Central memory CD8-positive, alpha-beta T cell (primary cell): ENCODE results near the gene CYTIP.

Source experiments
- ATAC-seq: fragments of 150-1000 bp; cut with Tn5 transposase; replicated peaks from 2 replicates; pipeline ENCODE4 v1.10.0; 2022; ENCODE audit warnings: mild to moderate bottlenecking, moderate FRiP score, moderate number of reproducible peaks; ENCODE audit not compliant: poor library complexity, severe bottlenecking; ENCODE audit errors: extremely low read depth
- DNase-seq, 2 donors: peaks; one replicate each; pipeline ENCODE4 v3.0.0; 2021; ENCODE audit warnings: low spot score in 2 of 2
- H3K27ac Mint-ChIP-seq: one replicate; pipeline ENCODE4 v1.8.0; 2022; ENCODE audit warnings: low read depth, mild to moderate bottlenecking, moderate library complexity, mixed read lengths
- H3K27me3 Mint-ChIP-seq: one replicate; pipeline ENCODE4 v1.8.0; 2022; ENCODE audit warnings: mixed read lengths
- H3K36me3 Mint-ChIP-seq: one replicate; pipeline ENCODE4 v1.8.0; 2022; ENCODE audit warnings: mild to moderate bottlenecking, moderate library complexity, mixed read lengths; ENCODE audit not compliant: insufficient read depth
- H3K4me1 Mint-ChIP-seq: one replicate; pipeline ENCODE4 v1.8.0; 2022; ENCODE audit warnings: mixed read lengths
- H3K4me3 Mint-ChIP-seq: one replicate; pipeline ENCODE4 v1.8.0; 2022; ENCODE audit warnings: mild to moderate bottlenecking, moderate library complexity, mixed read lengths
- H3K9me3 Mint-ChIP-seq: one replicate; pipeline ENCODE4 v1.8.0; 2022; ENCODE audit warnings: mixed read lengths

Gene CYTIP

GRCh38 chr2:157447031-157447430 is 3.1 kb upstream of the CYTIP start:
- DNase-seq = no peak
- ATAC-seq = no peak

DNA sequence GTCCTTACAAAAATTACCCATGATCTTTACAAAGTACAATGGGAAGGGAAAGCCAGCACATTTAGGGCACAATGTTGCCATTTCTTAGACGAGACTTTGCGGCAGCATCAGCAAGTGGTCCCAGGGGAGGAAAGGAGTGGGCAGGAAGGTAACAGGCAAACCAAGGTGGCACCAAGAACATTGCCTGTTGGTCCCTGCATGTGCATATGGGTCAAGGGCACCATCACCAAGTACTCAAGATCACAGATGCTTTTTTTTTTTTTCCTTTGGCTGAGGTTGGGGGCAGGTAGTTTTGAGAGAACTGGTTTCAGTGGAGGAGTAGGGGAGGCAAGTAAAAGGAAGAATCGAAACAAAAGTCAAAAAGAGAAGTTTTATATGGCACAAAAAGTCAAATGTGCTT is 752 bp upstream of the CYTIP start:
- H3K27ac Mint-ChIP-seq = peak overlapping the region; percentile 94
- ATAC-seq = no peak
- peak overlapping the region; percentile 84 for H3K4me3 Mint-ChIP-seq
- H3K36me3 Mint-ChIP-seq = peaks cover 47% of the 10 kb centered on the region
- no peak for DNase-seq
- no peaks in the 10 kb centered on the region for H3K27me3 Mint-ChIP-seq
- H3K9me3 Mint-ChIP-seq = no peaks in the 10 kb centered on the region
- peaks cover 56% of the 10 kb centered on the region for H3K4me1 Mint-ChIP-seq

More at GRCh38 chr2:157447031-157447430, 3.1 kb upstream of the CYTIP start:
- Mint-ChIP-seq H3K27me3 (no peaks in the 10 kb centered on the region), H3K4me3 (peak overlapping the region; percentile 36), H3K4me1 (peaks cover 46% of the 10 kb centered on the region), H3K36me3 (peaks cover 23% of the 10 kb centered on the region), H3K9me3 (no peaks in the 10 kb centered on the region), H3K27ac (peak overlapping the region; percentile 71)

DNA sequence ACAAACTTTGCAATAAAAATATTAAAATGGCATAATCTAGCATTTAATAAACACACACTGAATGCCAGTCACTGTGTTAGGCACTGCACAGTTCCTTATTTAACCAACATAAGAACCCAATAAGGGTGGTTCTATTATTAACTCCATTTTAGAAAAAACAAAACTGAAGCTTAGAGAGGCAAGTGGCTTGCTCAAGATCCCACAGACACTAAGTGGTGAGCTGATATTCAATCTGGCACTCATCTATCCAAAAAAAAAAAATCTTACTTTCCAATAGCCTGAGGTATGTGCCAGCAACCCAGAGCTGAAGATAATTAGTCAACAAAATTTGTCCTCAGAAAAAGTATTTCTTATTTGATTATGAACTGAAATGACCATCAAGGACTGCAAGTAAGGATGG is 799 bp downstream of the CYTIP start:
- DNase-seq (no peak), ATAC-seq (no peak)
- Mint-ChIP-seq H3K27ac (peak overlapping the region; percentile 94), H3K36me3 (peaks cover 55% of the 10 kb centered on the region), H3K9me3 (no peaks in the 10 kb centered on the region), H3K27me3 (no peaks in the 10 kb centered on the region), H3K4me1 (peaks cover 50% of the 10 kb centered on the region), H3K4me3 (peak overlapping the region; percentile 84)

GRCh38 chr2:157442636-157443035 is 1.3 kb downstream of the CYTIP start:
- H3K36me3 Mint-ChIP-seq = peaks cover 60% of the 10 kb centered on the region

GRCh38 chr2:157442191-157442590 is 1.7 kb downstream of the CYTIP start:
- peak overlapping the region; percentile 84 for H3K4me3 Mint-ChIP-seq
- peaks cover 62% of the 10 kb centered on the region for H3K36me3 Mint-ChIP-seq
- no peaks in the 10 kb centered on the region for H3K27me3 Mint-ChIP-seq
- peaks cover 50% of the 10 kb centered on the region for H3K4me1 Mint-ChIP-seq
- DNase-seq = no peak
- H3K9me3 Mint-ChIP-seq = no peaks in the 10 kb centered on the region
- no peak for ATAC-seq
- H3K27ac Mint-ChIP-seq = peak overlapping the region; percentile 94

More at GRCh38 chr2:157442636-157443035, 1.3 kb downstream of the CYTIP start:
- H3K27me3 Mint-ChIP-seq = no peaks in the 10 kb centered on the region
- H3K4me1 Mint-ChIP-seq = peaks cover 50% of the 10 kb centered on the region
- peak overlapping the region; percentile 84 for H3K4me3 Mint-ChIP-seq
- no peak for ATAC-seq
- no peaks in the 10 kb centered on the region for H3K9me3 Mint-ChIP-seq
- DNase-seq = no peak
- H3K27ac Mint-ChIP-seq = peak overlapping the region; percentile 94

GRCh38 chr2:157441072-157441454 is 2.8 kb downstream of the CYTIP start:
- Mint-ChIP-seq H3K9me3 (no peaks in the 10 kb centered on the region), H3K4me1 (peaks cover 52% of the 10 kb centered on the region), H3K4me3 (peak overlapping the region; percentile 84), H3K27me3 (no peaks in the 10 kb centered on the region), H3K27ac (peak overlapping the region; percentile 94), H3K36me3 (peaks cover 66% of the 10 kb centered on the region)
- DNase-seq (peak in 1 of 2 donors; percentile 60), ATAC-seq (peak; percentile 70)

GRCh38 chr2:157440404-157441071 is 3.4 kb downstream of the CYTIP start:
- Mint-ChIP-seq H3K4me3 (peak overlapping the region; percentile 84), H3K4me1 (peaks cover 56% of the 10 kb centered on the region), H3K9me3 (no peaks in the 10 kb centered on the region), H3K27ac (peak overlapping the region; percentile 94), H3K36me3 (peaks cover 68% of the 10 kb centered on the region), H3K27me3 (no peaks in the 10 kb centered on the region)
- no peak for ATAC-seq
- DNase-seq = no peak

DNA sequence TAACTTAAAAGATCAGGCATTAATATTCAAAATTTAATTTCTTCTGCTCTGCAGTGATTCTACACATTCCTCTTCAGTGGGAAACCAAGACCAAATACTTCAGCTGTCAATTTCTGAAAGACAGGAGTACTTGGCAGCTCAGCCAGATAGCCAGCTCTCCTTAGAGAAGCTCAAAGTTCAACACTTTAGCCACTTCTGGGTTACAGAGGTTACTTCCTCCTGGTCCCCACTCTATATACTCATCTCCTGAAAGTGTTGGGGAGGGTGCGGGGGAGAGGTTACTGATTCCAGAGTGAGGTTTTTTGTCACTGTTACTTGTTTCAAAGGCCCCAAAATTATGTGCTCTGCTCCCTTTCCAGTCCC is 4.1 kb downstream of the CYTIP start:
- peaks cover 57% of the 10 kb centered on the region for H3K4me1 Mint-ChIP-seq
- H3K9me3 Mint-ChIP-seq = no peaks in the 10 kb centered on the region
- no peak for DNase-seq
- peaks cover 75% of the 10 kb centered on the region for H3K36me3 Mint-ChIP-seq
- peak overlapping the region; percentile 84 for H3K4me3 Mint-ChIP-seq
- H3K27me3 Mint-ChIP-seq = no peaks in the 10 kb centered on the region
- ATAC-seq = no peak
- peak overlapping the region; percentile 94 for H3K27ac Mint-ChIP-seq

DNA sequence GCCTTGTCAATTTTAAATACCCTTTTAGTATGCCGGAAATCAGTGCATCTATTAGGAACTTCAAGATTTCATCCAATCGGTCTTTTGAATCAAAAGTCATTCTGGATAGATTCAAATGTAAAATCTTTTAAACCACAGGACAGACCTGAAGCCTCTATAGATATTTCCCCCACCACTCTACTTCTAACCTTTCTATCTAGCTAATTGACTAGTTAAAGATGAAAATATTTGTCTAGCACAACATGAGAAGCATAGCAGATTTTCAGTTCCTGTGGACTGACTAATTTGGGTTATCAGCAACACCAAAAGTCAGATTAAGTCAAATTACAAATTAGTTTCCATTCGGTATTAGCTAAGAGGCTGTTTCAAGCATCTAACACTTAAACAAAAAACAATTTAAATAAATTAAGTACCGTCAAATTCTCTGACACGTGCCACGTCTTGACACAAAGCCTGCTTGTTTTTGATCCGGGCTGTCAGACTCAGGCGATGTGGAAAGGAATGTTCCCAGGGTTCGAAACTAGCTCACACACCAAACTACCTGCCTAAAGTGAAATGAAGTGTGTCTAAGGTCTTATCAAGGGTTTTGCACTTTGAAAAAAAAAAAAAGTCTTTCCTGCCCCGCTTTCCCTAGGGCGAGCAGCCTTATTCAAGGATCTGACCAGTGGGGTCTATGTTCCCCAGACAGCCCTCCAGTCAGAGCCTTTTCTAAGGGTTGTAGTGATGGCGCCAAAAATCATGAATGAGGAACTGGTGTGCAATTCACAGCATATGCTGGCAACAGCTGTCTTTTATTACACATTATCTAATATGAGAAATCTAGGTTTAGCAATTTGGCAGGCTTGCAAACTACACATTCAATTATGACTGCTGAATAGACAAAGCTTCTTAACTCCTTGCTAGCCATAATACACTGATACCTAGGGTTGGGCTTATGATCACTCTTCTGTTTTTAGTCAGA is 4.7 kb downstream of the CYTIP start:
- ATAC-seq = no peak
- peak overlapping the region; percentile 84 for H3K4me3 Mint-ChIP-seq
- H3K27me3 Mint-ChIP-seq = no peaks in the 10 kb centered on the region
- H3K4me1 Mint-ChIP-seq = peaks cover 57% of the 10 kb centered on the region
- peaks cover 80% of the 10 kb centered on the region for H3K36me3 Mint-ChIP-seq
- DNase-seq = no peak
- H3K9me3 Mint-ChIP-seq = no peaks in the 10 kb centered on the region
- peak overlapping the region; percentile 94 for H3K27ac Mint-ChIP-seq

- peak overlapping the region; percentile 90 for H3K27ac Mint-ChIP-seq
- H3K27me3 Mint-ChIP-seq = no peaks in the 10 kb centered on the region
- no peaks in the 10 kb centered on the region for H3K9me3 Mint-ChIP-seq
- ATAC-seq (no peak), DNase-seq (no peak)
- peak overlapping the region; percentile 84 for H3K4me3 Mint-ChIP-seq
- peaks cover 88% of the 10 kb centered on the region for H3K36me3 Mint-ChIP-seq
- H3K4me1 Mint-ChIP-seq = peaks cover 91% of the 10 kb centered on the region
Observed at GRCh38 chr2:157433394-157433793, 10.5 kb downstream of the CYTIP start.

DNA sequence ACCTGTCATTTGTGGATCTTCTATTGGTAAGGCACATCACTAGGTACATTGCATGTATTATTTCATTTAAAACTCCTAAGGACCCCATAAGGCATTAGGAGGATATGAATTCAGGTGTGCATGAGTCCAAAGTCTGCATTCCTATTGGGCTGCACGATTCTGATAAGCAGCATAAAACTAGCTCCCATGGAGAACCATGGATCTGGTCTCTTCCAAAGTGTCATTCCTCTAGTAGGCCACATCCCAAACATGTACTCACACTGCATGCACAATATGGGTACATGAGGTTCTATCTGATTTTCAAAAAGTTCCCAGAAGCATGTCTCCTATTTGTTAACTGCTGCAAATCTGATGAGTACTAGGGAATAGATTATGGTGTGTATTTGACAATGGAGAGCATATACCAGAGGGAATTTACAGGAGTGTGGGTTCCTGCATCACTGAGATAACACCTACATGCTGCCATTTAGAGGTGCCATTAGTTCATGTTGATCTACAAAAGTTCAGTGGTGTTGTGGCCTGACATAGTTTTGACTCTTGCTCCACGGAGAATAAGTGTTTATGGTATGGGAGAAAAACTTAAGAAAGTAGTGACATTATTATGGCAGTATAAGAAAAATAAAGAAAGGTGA is 11.3 kb downstream of the CYTIP start:
- no peak for DNase-seq
- Mint-ChIP-seq H3K9me3 (no peaks in the 10 kb centered on the region), H3K4me1 (peaks cover 88% of the 10 kb centered on the region), H3K27me3 (no peaks in the 10 kb centered on the region), H3K27ac (peak overlapping the region; percentile 90), H3K36me3 (peaks cover 88% of the 10 kb centered on the region), H3K4me3 (peak overlapping the region; percentile 84)
- ATAC-seq = no peak

GRCh38 chr2:157431176-157431575 is 12.7 kb downstream of the CYTIP start:
- ATAC-seq (no peak), DNase-seq (no peak)
- Mint-ChIP-seq H3K4me3 (peak overlapping the region; percentile 21), H3K27me3 (no peaks in the 10 kb centered on the region), H3K36me3 (peaks cover 93% of the 10 kb centered on the region), H3K27ac (peak overlapping the region; percentile 72), H3K9me3 (no peaks in the 10 kb centered on the region), H3K4me1 (peaks cover 79% of the 10 kb centered on the region)
